GM12878 (cell line): ENCODE measurements around the gene BHLHA9. TPM values are rescaled to one million over a fixed set of nuclear protein-coding genes. Genes with fewer than 3 reads are reported as not detected.

Experiments used
- ATAC-seq: fragments of 200-7000 bp; cut with Tn5 transposase; 3 replicates; pipeline ENCODE4 v1.9.1; 2020; ENCODE audit warnings: mild to moderate bottlenecking, moderate library complexity
- BruUV-seq: library from RNA; stranded (reverse); fragments of 400-500 nt; replicated peaks from 2 replicates; lab custom pipeline; 2021; lab: Mats Ljungman, UMichigan
- CTCF ChIA-PET: fragments of 300-600 bp; sonication (Branson Sonifier 250); formaldehyde crosslinking; extraction: SDS; loops from one replicate; lab custom pipeline; 2021; ENCODE audit warnings: inconsistent platforms; lab: Yijun Ruan, JAX
- POLR2A ChIA-PET: fragments of 350-600 bp; formaldehyde crosslinking; extraction: SDS; loops from one replicate; lab custom pipeline; 2021; ENCODE audit warnings: inconsistent platforms; lab: Charles Lee
- RAD21 ChIA-PET: fragments of 300-600 bp; sonication (Branson Sonifier 250); formaldehyde crosslinking; loops from one replicate; lab custom pipeline; 2023; ENCODE audit warnings: antibody characterized with exemption; ENCODE audit not compliant: unreplicated experiment; lab: Charles Lee
- SMC1A ChIA-PET: fragments of 300-600 bp; sonication (Branson Sonifier 250); formaldehyde crosslinking; loops from one replicate; lab custom pipeline; 2023; ENCODE audit not compliant: unreplicated experiment, uncharacterized antibody; lab: Charles Lee
- DNase-seq: peaks from one replicate; pipeline ENCODE4 v3.0.0-alpha.2; 2011; ENCODE audit warnings: low read depth, low spot score
- FAIRE-seq: peaks from 3 replicates; lab custom pipeline; 2011; peaks lifted over from hg19 to GRCh38; lab: Jason Lieb, UNC
- H2AFZ ChIP-seq: 2 replicates; pipeline ENCODE4 v1.6.0; 2011; ENCODE audit warnings: low read depth, low read length, control low read depth; ENCODE audit not compliant: control insufficient read depth
- H3K27ac ChIP-seq: 2 replicates; pipeline ENCODE4 v1.5.1; 2011; ENCODE audit warnings: control low read depth; ENCODE audit not compliant: control insufficient read depth, insufficient read depth
- H3K27me3 ChIP-seq, 2 experiments: replicated peaks in 1 of 2; 2 replicates each; pipeline versions ENCODE4 v1.6.0 to v1.6.1; 2011; ENCODE audit warnings: low read length in 1 of 2; ENCODE audit not compliant: control insufficient read depth in 2 of 2, insufficient read depth in 2 of 2
- H3K36me3 ChIP-seq, 2 experiments: 2 replicates each; pipeline ENCODE4 v1.5.1; 2011; ENCODE audit warnings: low read length in 1 of 2; ENCODE audit not compliant: control insufficient read depth in 2 of 2, insufficient read depth in 2 of 2
- H3K4me1 ChIP-seq: 2 replicates; pipeline ENCODE4 v1.6.1; 2011; ENCODE audit warnings: mild to moderate bottlenecking, low read length, moderate library complexity, mixed read lengths; ENCODE audit not compliant: control insufficient read depth, insufficient read depth
- H3K4me2 ChIP-seq: 2 replicates; pipeline ENCODE4 v1.6.0; 2011; ENCODE audit warnings: control low read depth; ENCODE audit not compliant: control insufficient read depth, insufficient read depth
- H3K4me3 ChIP-seq: fragments of 200-600 bp; sonication (generic); 2 replicates; pipeline ENCODE4 v1.5.1; 2016
- H3K79me2 ChIP-seq: 2 replicates; pipeline ENCODE4 v1.6.0; 2011; ENCODE audit warnings: low read length; ENCODE audit not compliant: control insufficient read depth, insufficient read depth
- H3K9ac ChIP-seq: 2 replicates; pipeline ENCODE4 v1.8.0; 2011; ENCODE audit warnings: low read length, control low read depth, mixed read lengths; ENCODE audit not compliant: control insufficient read depth, insufficient read depth
- H3K9me3 ChIP-seq: replicated peaks from 3 replicates; pipeline ENCODE4 v1.5.1; 2011; ENCODE audit warnings: mild to moderate bottlenecking, low read length; ENCODE audit not compliant: control insufficient read depth, insufficient read depth
- H4K20me1 ChIP-seq: 2 replicates; pipeline ENCODE4 v1.6.0; 2011; ENCODE audit not compliant: control insufficient read depth, insufficient read depth
- EGR1 ChIP-seq, 2 experiments: IDR thresholded peaks; 1 replicate in 1 of 2; 2 replicates in 1 of 2; pipeline ENCODE4 v1.6.1; 2011 to 2012; ENCODE audit warnings: low read depth in 2 of 2, low read length in 2 of 2, borderline replicate concordance in 1 of 2, mild to moderate bottlenecking in 1 of 2, moderate library complexity in 1 of 2
- EZH2 ChIP-seq: IDR thresholded peaks from 2 replicates; pipeline ENCODE4 v1.6.1; 2012; ENCODE audit warnings: low read depth, mild to moderate bottlenecking, control low read depth, inconsistent platforms, low read length, borderline replicate concordance; ENCODE audit not compliant: control insufficient read depth
- JUNB ChIP-seq: IDR thresholded peaks from 2 replicates; pipeline ENCODE4 v1.6.1; 2016; ENCODE audit warnings: antibody characterized with exemption, mild to moderate bottlenecking
- NFXL1 ChIP-seq: fragments of 450-650 bp; IDR thresholded peaks from 2 replicates; pipeline ENCODE4 v1.6.1; 2017; ENCODE audit warnings: antibody characterized with exemption, mild to moderate bottlenecking, borderline replicate concordance
- NFYA ChIP-seq: IDR thresholded peaks from 2 replicates; pipeline ENCODE4 v1.6.1; 2011; ENCODE audit warnings: low read depth, mild to moderate bottlenecking, low read length, improper control_type of control experiment, borderline replicate concordance
- PML ChIP-seq: IDR thresholded peaks from 2 replicates; pipeline ENCODE4 v1.6.1; 2012; ENCODE audit warnings: low read length, inconsistent platforms
- POLR2A ChIP-seq: IDR thresholded peaks from 2 replicates; pipeline ENCODE4 v1.6.1; 2011; ENCODE audit warnings: low read depth, mild to moderate bottlenecking, low read length
- SIX5 ChIP-seq: IDR thresholded peaks from 2 replicates; pipeline ENCODE4 v1.6.1; 2011; ENCODE audit warnings: mild to moderate bottlenecking, low read depth, low read length, moderate library complexity; ENCODE audit not compliant: severe bottlenecking
- SREBF2 ChIP-seq: IDR thresholded peaks from 2 replicates; pipeline ENCODE4 v1.6.1; 2012; ENCODE audit warnings: mild to moderate bottlenecking, low read length
- SRF ChIP-seq, 2 experiments: IDR thresholded peaks; 2 replicates each; pipeline ENCODE4 v1.6.1; 2011; ENCODE audit warnings: low read depth in 2 of 2, low read length in 2 of 2, mild to moderate bottlenecking in 1 of 2, moderate library complexity in 1 of 2
- STAT3 ChIP-seq: IDR thresholded peaks from 2 replicates; pipeline ENCODE4 v1.6.1; 2011; ENCODE audit warnings: low read depth, low read length, improper control_type of control experiment
- WRNIP1 ChIP-seq: IDR thresholded peaks from 2 replicates; pipeline ENCODE4 v1.6.1; 2011; ENCODE audit warnings: low read depth, low read length, improper control_type of control experiment, borderline replicate concordance
- ZSCAN29 ChIP-seq: fragments of 450-650 bp; IDR thresholded peaks from 2 replicates; pipeline ENCODE4 v1.6.1; 2017; ENCODE audit warnings: mild to moderate bottlenecking, moderate library complexity
- WGBS: methylation state at CpG from one replicate; pipeline ENCODE4 v1.1.6; 2016; ENCODE audit warnings: low lambda C conversion rate; ENCODE audit not compliant: insufficient replicate concordance, insufficient coverage; ENCODE audit errors: missing lambda C conversion rate; 5-methylcytosine and 5-hydroxymethylcytosine counted together
- in situ Hi-C: fragments of 300-500 bp; cut with MboI; formaldehyde crosslinking; loops from 9 replicates; pipeline ENCODE4 v1.14.3; 2018; ENCODE audit warnings: mixed read lengths
- intact Hi-C: fragments of 100-400 bp; cut with micrococcal nuclease; formaldehyde crosslinking; loops from one replicate; pipeline ENCODE4 v1.14.2; 2022; ENCODE audit not compliant: unreplicated experiment
- polyA plus RNA-seq, 11 experiments: library from polyadenylated mRNA; depleted of rRNA in 4 of 11; unstranded in 6 of 11; stranded (reverse) in 5 of 11; fragments of >200 nt; fragmentation: Nextera tagmentation in 4 of 11; fragmentation: Illumina TruSeq in 1 of 11; extraction: Ambion mirVana in 4 of 11; extraction: Trizol in 1 of 11; gene quantifications; 1 replicate in 1 of 11; 2 replicates in 10 of 11; pipeline versions ENCODE4 v1.2.1 to v1.2.3, GENCODE V29; 2011 to 2016; ENCODE audit warnings: inconsistent platforms in 2 of 11, missing spikeins in 2 of 11, low read depth in 1 of 11
- total RNA-seq, 4 experiments: library from RNA; depleted of rRNA in 3 of 4; stranded (reverse); fragments of >200 nt in 3 of 4; fragmentation: Illumina TruSeq in 1 of 4; extraction: Trizol in 1 of 4; gene quantifications; 2 replicates each; pipeline versions ENCODE4 v1.2.1 to v1.2.3, GENCODE V29; 2013 to 2021
- TF ChIP-seq, protein P1 (sequence below): IDR thresholded peaks from 2 replicates; pipeline ENCODE4 v1.6.1; 2012; ENCODE audit warnings: low read depth, low read length, improper control_type of control experiment

BHLHA9 gene
- total and polyA plus RNA-seq, 10 of the 15 experiments (the other 5 are each of a cell fraction or from before 2014, with no cell fraction given), result not detected

DNA sequence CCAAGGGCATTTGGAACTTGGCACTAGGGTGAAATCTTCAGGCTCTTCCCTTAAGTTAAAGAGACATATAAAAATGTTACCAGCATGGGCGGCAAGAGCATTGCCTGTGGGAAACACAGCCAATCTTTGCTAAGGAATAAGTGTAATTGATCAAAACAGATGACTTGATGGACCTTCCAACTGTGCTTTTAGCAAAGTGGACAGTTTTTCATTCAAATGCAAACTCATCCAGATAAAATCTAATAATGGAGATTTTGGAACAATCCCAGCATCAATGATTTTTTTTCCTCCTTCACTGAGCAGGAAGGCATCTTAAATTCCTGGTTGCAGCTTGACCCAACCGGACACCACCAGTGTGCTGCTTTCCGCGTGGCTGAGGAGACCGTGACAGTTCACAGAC lies 42.9 kb upstream of the BHLHA9 start:
- FAIRE-seq (no peak), DNase-seq (no peak), ATAC-seq (no peak)
- RAD21 ChIA-PET, result interaction anchor here (0.8 to 5.1 kb wide), 10 partner anchors 8 to 62 kb away, joined by 3 to 50 read pairs (median 15); no protein-coding TSS in a partner anchor
- BruUV-seq, result TSS peak; percentile 50
- 67% methylated on average over 5 of the region's 5 CpGs for WGBS
- in situ Hi-C loops, result no loop called here
- Histone ChIP-seq H3K27ac (peak overlapping the region; percentile 82), H3K4me1 (peaks cover 13% of the 10 kb centered on the region), H3K79me2 (peaks cover 66% of the 10 kb centered on the region), H3K9ac (peak overlapping the region; percentile 85), H4K20me1 (no peaks in the 10 kb centered on the region), H3K4me2 (peak overlapping the region; percentile 81), H3K9me3 (no peaks in the 10 kb centered on the region), H2AFZ (no peak overlapping the region), H3K4me3 (peak overlapping the region; percentile 94), H3K27me3 (no peaks in the 10 kb centered on the region), H3K36me3 (peaks cover 6 to 14% of the 10 kb centered on the region in 2 experiments)
- intact Hi-C loops, result loop anchor here (5.0 kb wide), 1 partner anchor 45 kb away; no protein-coding TSS in a partner anchor
- CTCF ChIA-PET, result interaction anchor here (1.3 to 3.3 kb wide), 9 partner anchors 9 to 105 kb away, joined by 5 to 23 read pairs (median 6); no protein-coding TSS in a partner anchor
- POLR2A ChIA-PET, result interaction anchor here (0.7 to 3.8 kb wide), 8 partner anchors 11 to 117 kb away, joined by 3 to 24 read pairs (median 16); no protein-coding TSS in a partner anchor
- SMC1A ChIA-PET, result interaction anchor here (0.8 to 5.0 kb wide), 8 partner anchors 9 to 104 kb away, joined by 3 to 35 read pairs (median 16); no protein-coding TSS in a partner anchor
- no peak for TF ChIP-seq JUNB
- no peak for TF ChIP-seq NFYA
- no peak for TF ChIP-seq SIX5
- TF ChIP-seq SRF (IDR thresholded peaks at IDR 0.05; ENCODE audit: low read depth in 2 of 2, low read length in 2 of 2), result no peak
- no peak for TF ChIP-seq SREBF2
- TF ChIP-seq STAT3, result no peak
- TF ChIP-seq POLR2A, result no peak
- no peak for TF ChIP-seq NFXL1
- TF ChIP-seq ZSCAN29, result no peak
- TF ChIP-seq, protein P1, sequence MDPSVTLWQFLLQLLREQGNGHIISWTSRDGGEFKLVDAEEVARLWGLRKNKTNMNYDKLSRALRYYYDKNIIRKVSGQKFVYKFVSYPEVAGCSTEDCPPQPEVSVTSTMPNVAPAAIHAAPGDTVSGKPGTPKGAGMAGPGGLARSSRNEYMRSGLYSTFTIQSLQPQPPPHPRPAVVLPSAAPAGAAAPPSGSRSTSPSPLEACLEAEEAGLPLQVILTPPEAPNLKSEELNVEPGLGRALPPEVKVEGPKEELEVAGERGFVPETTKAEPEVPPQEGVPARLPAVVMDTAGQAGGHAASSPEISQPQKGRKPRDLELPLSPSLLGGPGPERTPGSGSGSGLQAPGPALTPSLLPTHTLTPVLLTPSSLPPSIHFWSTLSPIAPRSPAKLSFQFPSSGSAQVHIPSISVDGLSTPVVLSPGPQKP, result no peak
- no peak for TF ChIP-seq WRNIP1
- TF ChIP-seq EGR1 (IDR thresholded peaks at IDR 0.05; ENCODE audit: borderline replicate concordance in 1 of 2, low read depth in 2 of 2, low read length in 2 of 2), result no peak
- TF ChIP-seq EZH2, result no peak
- no peak for TF ChIP-seq PML
